Esophagus (tissue), 2 donors: ENCODE results near the gene SNRPD3. TPM values are rescaled to one million over a fixed set of nuclear protein-coding genes. Genes with fewer than 3 reads are reported as not detected.

Experiments used
- polyA plus RNA-seq, 2 donors: library from polyadenylated mRNA; stranded (reverse); fragments of 200-250 nt; gene quantifications; one replicate each; pipeline ENCODE4 v1.2.3, GENCODE V29; 2013
- donor health status: healthy with polysubstance abuse.
- donor health status: Bipolar disorder and iron deficiency.

SNRPD3 gene
- polyA plus RNA-seq, 2 donors = 71.3 to 134 TPM

Other genes with a start within 250 kb of the SNRPD3 start
- gene ADORA2A, start 128.4 kb upstream of the SNRPD3 start, polyA plus RNA-seq = under 1 TPM; 0.72 to 0.92 TPM
- under 1 TPM; 0.04 to 0.06 TPM for gene UPB1, start 60.7 kb upstream of the SNRPD3 start, polyA plus RNA-seq
- gene GUCD1, start 861 bp upstream of the SNRPD3 start, polyA plus RNA-seq = 10 to 100 TPM; 50.4 to 62.9 TPM
- gene LRRC75B, start 37.1 kb downstream of the SNRPD3 start, polyA plus RNA-seq = 10 to 100 TPM in 1 of 2 donors, 1 to 10 TPM in 1; 8.5 to 11.3 TPM
- gene GGT1, start 47.2 kb downstream of the SNRPD3 start, polyA plus RNA-seq = 1 to 10 TPM; 1.5 to 3.9 TPM
- not detected for gene PIWIL3, start 218.7 kb downstream of the SNRPD3 start, polyA plus RNA-seq